Testis (tissue), 3 donors: ENCODE results near the gene G0S2. TPM values are rescaled to one million over a fixed set of nuclear protein-coding genes. Genes with fewer than 3 reads are reported as not detected.

ENCODE experiments used
- DNase-seq: peaks from one replicate; pipeline ENCODE4 v3.0.0-alpha.2; 2019
- H3K27ac ChIP-seq, 2 donors: fragments of 200-600 bp; sonication (generic); one replicate each; pipeline ENCODE4 v1.5.1; 2019
- H3K27me3 ChIP-seq: fragments of 200-600 bp; sonication (generic); one replicate; pipeline ENCODE4 v1.5.1; 2019
- H3K36me3 ChIP-seq: fragments of 200-600 bp; sonication (generic); one replicate; pipeline ENCODE4 v1.5.1; 2017; ENCODE audit warnings: low read depth; ENCODE audit errors: missing control alignments
- H3K4me1 ChIP-seq: fragments of 200-600 bp; sonication (generic); one replicate; pipeline ENCODE4 v1.5.1; 2019
- H3K4me3 ChIP-seq, 2 donors: fragments of 200-600 bp; sonication (generic); one replicate each; pipeline ENCODE4 v1.5.1; 2017 to 2019
- H3K9me3 ChIP-seq: fragments of 200-600 bp; sonication (generic); one replicate; pipeline ENCODE4 v1.5.1; 2017
- POLR2A ChIP-seq: fragments of 450-650 bp; IDR thresholded peaks from one replicate; pipeline ENCODE4 v1.6.1; 2017; ENCODE audit warnings: antibody characterized with exemption, mild to moderate bottlenecking, moderate library complexity
- WGBS, 2 donors: methylation state at CpG; one replicate each; pipeline ENCODE4 v1.1.5; 2018; 5-methylcytosine and 5-hydroxymethylcytosine counted together
- intact Hi-C: fragments of 100-400 bp; cut with DNase I; formaldehyde crosslinking; loops from one replicate; pipeline ENCODE4 v1.15.1; 2023; ENCODE audit warnings: low total_unique reads
- polyA plus RNA-seq: library from polyadenylated mRNA; stranded (reverse); fragments of 350-450 nt; fragmentation: Illumina TruSeq; extraction: RNeasy Lipid Tissue Mini Kit (QIAGEN cat#74804); gene quantifications from one replicate; pipeline ENCODE4 v1.2.3, GENCODE V29; 2014; ENCODE audit warnings: low read depth, low replicate concordance; ENCODE audit not compliant: insufficient read depth
- total RNA-seq, 2 donors: library from RNA; depleted of rRNA; stranded (reverse); fragments of >200 nt; gene quantifications; one replicate each; pipeline ENCODE4 v1.2.3, GENCODE V29; 2016
- TF ChIP-seq, protein P1 (sequence below), 3 experiments: fragments of 450-650 bp in 2 of 3; fragments of 200-600 bp in 1 of 3; sonication (generic) in 1 of 3; IDR thresholded peaks; one replicate each; pipeline ENCODE4 v1.5.1; 2016 to 2019; ENCODE audit warnings: antibody characterized with exemption in 3 of 3, mild to moderate bottlenecking in 2 of 3, moderate library complexity in 1 of 3

Gene G0S2
- total and polyA plus RNA-seq, 3 donors from 2014 or later: 59.1 to 84.1 (median 73.5) TPM

DNA sequence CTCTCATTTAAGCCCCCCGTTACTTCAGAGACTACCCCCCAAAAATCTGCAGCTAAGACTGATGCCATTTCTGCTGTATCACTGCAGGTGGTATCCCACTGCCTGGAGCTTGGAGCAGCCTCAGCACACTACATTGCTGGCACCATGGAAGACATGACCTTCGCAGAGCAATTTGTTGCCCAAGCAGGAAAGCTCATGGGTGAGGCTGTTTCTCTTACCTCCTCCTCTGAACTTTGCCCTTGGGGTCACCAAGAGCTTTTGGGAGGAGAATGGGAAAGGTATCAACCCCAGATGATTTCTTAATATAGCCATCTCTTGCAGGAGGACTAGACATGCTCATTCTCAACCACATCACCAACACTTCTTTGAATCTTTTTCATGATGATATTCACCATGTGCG is 31.4 kb downstream of the G0S2 start:
- H3K36me3 ChIP-seq: no peaks in the 10 kb centered on the region
- H3K27ac ChIP-seq: no peak overlapping the region
- intact Hi-C loops: no loop called here
- H3K4me1 ChIP-seq: peaks cover 9% of the 10 kb centered on the region
- H3K27me3 ChIP-seq: no peaks in the 10 kb centered on the region
- DNase-seq: no peak
- no peaks in the 10 kb centered on the region for H3K9me3 ChIP-seq
- H3K4me3 ChIP-seq: no peak overlapping the region
- 90 to 99% methylated on average over 3 of the region's 3 CpGs for WGBS, 2 donors
- TF ChIP-seq, protein P1, sequence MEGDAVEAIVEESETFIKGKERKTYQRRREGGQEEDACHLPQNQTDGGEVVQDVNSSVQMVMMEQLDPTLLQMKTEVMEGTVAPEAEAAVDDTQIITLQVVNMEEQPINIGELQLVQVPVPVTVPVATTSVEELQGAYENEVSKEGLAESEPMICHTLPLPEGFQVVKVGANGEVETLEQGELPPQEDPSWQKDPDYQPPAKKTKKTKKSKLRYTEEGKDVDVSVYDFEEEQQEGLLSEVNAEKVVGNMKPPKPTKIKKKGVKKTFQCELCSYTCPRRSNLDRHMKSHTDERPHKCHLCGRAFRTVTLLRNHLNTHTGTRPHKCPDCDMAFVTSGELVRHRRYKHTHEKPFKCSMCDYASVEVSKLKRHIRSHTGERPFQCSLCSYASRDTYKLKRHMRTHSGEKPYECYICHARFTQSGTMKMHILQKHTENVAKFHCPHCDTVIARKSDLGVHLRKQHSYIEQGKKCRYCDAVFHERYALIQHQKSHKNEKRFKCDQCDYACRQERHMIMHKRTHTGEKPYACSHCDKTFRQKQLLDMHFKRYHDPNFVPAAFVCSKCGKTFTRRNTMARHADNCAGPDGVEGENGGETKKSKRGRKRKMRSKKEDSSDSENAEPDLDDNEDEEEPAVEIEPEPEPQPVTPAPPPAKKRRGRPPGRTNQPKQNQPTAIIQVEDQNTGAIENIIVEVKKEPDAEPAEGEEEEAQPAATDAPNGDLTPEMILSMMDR (IDR thresholded peaks at IDR 0.05): no peak
- TF ChIP-seq POLR2A: no peak

- no peak overlapping the region for H3K4me3 ChIP-seq
Measured at GRCh38 chr1:209707308-209707707, 32.1 kb downstream of the G0S2 start.

DNA sequence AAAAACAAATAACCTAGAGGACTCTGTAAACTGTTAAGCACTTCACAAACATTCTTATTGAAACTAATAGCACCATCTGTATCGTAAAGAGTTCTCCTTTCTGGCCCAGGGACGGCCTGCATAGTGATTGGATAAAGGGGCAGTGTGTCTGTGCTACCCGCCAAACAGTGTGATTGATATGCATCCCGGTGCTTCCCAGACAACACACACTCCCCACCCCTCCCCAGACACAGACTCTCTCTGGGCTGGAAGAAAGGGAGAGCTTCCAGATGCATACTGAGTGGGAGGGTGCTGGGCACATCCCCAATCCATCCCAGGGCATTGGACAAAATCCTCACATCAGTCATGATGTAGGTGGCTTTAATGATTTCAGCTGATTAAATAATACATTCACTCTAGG is 33.1 kb downstream of the G0S2 start:
- Histone ChIP-seq H3K36me3 (no peaks in the 10 kb centered on the region), H3K4me3 (no peak overlapping the region), H3K27ac (no peak overlapping the region), H3K4me1 (peaks cover 9% of the 10 kb centered on the region), H3K9me3 (no peaks in the 10 kb centered on the region), H3K27me3 (no peaks in the 10 kb centered on the region)
- 72 to 73% methylated on average over 4 of the region's 4 CpGs for WGBS, 2 donors
- DNase-seq: no peak
- intact Hi-C loops: no loop called here
- TF ChIP-seq POLR2A: no peak
- TF ChIP-seq, protein P1 (IDR thresholded peaks at IDR 0.05): no peak

More at GRCh38 chr1:209707308-209707707, 32.1 kb downstream of the G0S2 start:
- no peaks in the 10 kb centered on the region for H3K27me3 ChIP-seq
- no peaks in the 10 kb centered on the region for H3K9me3 ChIP-seq
- WGBS, 2 donors: 70 to 88% methylated on average over 1 of the region's 1 CpG
- TF ChIP-seq POLR2A: no peak
- TF ChIP-seq, protein P1 (IDR thresholded peaks at IDR 0.05): no peak
- no peak overlapping the region for H3K27ac ChIP-seq
- no peak for DNase-seq
- H3K36me3 ChIP-seq: no peaks in the 10 kb centered on the region
- peaks cover 9% of the 10 kb centered on the region for H3K4me1 ChIP-seq
- intact Hi-C loops: no loop called here

GRCh38 chr1:209710093-209710492 is 34.9 kb downstream of the G0S2 start:
- Histone ChIP-seq H3K27ac (no peak overlapping the region), H3K36me3 (no peaks in the 10 kb centered on the region), H3K4me3 (no peak overlapping the region), H3K4me1 (no peaks in the 10 kb centered on the region), H3K9me3 (no peaks in the 10 kb centered on the region), H3K27me3 (no peaks in the 10 kb centered on the region)
- no peak for TF ChIP-seq POLR2A
- TF ChIP-seq, protein P1 (IDR thresholded peaks at IDR 0.05): no peak
- WGBS, 2 donors: 85 to 93% methylated on average over 2 of the region's 2 CpGs
- no peak for DNase-seq
- intact Hi-C loops: no loop called here

DNA sequence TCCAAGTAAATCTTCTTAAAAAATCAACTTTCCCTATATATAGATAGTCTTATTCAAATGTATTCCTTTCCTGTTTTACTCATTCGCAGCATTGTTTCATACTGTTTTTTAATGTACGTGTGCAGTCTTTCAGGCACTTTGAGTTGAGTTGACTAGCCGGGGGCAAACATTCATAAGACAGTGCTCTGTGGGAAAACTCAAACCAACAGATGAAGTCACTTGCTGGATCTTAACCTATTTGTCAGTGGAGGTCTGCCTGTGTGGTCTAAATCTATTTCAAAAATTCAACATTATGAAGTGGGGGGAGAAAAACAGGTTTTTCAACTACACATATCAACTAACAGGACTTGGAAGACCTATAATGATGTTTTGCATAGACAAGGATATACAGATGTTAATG is 35.6 kb downstream of the G0S2 start:
- DNase-seq: no peak
- no peak for TF ChIP-seq POLR2A
- TF ChIP-seq, protein P1 (IDR thresholded peaks at IDR 0.05): no peak
- Histone ChIP-seq H3K4me3 (no peak overlapping the region), H3K36me3 (no peaks in the 10 kb centered on the region), H3K27ac (no peak overlapping the region), H3K9me3 (no peaks in the 10 kb centered on the region), H3K4me1 (no peaks in the 10 kb centered on the region), H3K27me3 (no peaks in the 10 kb centered on the region)
- intact Hi-C loops: no loop called here
- WGBS, 2 donors: 90 to 94% methylated on average over 3 of the region's 3 CpGs
